Measurements from ENCODE around the gene ULK4.

ULK4 gene

DNA sequence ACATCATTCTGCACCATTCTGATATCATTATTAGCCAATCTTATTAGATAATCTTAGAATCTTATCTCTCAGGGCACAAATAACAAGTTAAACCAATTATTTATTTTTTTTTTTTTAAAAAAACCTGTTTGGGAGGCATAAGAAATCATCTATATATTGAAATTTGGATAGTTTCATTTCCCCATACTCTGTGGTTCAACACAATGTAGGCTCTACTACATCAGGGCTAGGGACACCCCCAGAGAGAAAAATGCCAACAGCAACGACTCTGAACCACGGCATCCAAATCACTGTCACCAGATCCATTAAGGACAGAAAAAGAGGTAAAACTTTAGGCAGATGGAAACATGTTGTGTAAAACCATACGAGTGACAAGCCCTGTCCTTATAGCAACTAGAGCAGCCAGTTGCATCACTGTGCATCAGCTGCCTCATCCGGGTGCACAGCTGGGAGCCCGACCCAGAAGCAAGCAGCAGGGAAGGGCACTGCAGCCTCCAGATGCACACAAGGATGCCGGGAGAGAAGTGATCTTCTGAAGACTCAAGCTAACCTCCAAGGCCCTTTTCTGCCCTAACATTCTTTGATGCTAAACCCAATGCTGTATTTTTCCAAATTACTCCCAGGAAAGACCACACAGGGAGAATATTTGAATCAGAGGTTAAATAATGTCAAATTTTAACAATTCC lies 381.5 kb downstream of the ULK4 start:
- no peak overlapping the region for H3K4me3 ChIP-seq (ENCODE audit: low read depth, low read length)
- TF ChIP-seq, protein P1, sequence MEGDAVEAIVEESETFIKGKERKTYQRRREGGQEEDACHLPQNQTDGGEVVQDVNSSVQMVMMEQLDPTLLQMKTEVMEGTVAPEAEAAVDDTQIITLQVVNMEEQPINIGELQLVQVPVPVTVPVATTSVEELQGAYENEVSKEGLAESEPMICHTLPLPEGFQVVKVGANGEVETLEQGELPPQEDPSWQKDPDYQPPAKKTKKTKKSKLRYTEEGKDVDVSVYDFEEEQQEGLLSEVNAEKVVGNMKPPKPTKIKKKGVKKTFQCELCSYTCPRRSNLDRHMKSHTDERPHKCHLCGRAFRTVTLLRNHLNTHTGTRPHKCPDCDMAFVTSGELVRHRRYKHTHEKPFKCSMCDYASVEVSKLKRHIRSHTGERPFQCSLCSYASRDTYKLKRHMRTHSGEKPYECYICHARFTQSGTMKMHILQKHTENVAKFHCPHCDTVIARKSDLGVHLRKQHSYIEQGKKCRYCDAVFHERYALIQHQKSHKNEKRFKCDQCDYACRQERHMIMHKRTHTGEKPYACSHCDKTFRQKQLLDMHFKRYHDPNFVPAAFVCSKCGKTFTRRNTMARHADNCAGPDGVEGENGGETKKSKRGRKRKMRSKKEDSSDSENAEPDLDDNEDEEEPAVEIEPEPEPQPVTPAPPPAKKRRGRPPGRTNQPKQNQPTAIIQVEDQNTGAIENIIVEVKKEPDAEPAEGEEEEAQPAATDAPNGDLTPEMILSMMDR (IDR thresholded peaks at IDR 0.05; ENCODE audit: borderline replicate concordance, insufficient read depth, low read depth, low read length) = no peak

GRCh38 chr3:41579861-41580260 lies 382.0 kb downstream of the ULK4 start:
- TF ChIP-seq, protein P1 (IDR thresholded peaks at IDR 0.05; ENCODE audit: borderline replicate concordance, insufficient read depth, low read depth, low read length) = no peak
- no peak overlapping the region for H3K4me3 ChIP-seq (ENCODE audit: low read depth, low read length)

DNA sequence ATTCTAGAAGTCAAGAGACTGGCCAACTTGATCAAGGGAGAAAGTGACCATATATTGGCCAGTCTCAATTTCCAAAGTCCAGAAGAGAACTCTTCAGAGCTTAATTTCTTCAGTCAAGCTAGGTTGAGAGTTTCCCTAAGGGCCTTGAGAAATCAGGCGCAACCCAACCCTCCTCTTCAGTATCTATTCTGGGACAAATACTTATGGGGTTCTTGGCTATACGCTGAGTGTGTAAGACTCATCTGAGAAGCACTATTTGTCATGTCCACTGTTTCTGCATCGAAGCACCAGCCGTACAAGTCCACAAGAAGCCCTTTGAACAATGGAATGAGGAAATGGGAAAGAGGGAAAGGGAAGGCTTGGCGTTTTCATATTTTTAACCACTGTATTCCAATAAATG lies 383.1 kb downstream of the ULK4 start:
- TF ChIP-seq, protein P1 (IDR thresholded peaks at IDR 0.05; ENCODE audit: borderline replicate concordance, insufficient read depth, low read depth, low read length) = no peak
- no peak overlapping the region for H3K4me3 ChIP-seq (ENCODE audit: low read depth, low read length)

DNA sequence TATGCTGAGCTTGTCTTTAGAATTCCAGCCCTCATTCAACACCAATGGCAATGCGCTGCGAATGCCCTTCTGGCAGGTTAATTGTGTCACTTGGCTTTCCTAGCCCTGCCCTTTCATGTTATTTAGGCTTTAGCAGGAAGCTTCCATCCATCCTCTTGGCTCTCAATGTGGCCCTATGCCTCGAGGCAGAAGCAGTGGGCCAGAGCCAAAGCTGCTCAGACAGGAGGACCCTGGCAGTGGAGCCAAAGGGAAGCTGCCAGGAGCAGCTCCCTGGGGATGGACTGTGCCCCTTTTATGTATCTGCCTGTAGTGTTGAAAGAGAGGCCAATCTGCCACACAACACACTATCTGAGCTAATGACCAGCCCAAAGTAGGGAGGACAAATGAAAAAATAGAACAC lies 386.2 kb downstream of the ULK4 start:
- TF ChIP-seq, protein P1 (IDR thresholded peaks at IDR 0.05; ENCODE audit: borderline replicate concordance, insufficient read depth, low read depth, low read length) = no peak
- no peak overlapping the region for H3K4me3 ChIP-seq (ENCODE audit: low read depth, low read length)

- H3K4me3 ChIP-seq (ENCODE audit: low read depth, low read length) = no peak overlapping the region
- TF ChIP-seq, protein P1 (IDR thresholded peaks at IDR 0.05; ENCODE audit: borderline replicate concordance, insufficient read depth, low read depth, low read length) = no peak
Measured at GRCh38 chr3:41574900-41575299, 387.0 kb downstream of the ULK4 start.

DNA sequence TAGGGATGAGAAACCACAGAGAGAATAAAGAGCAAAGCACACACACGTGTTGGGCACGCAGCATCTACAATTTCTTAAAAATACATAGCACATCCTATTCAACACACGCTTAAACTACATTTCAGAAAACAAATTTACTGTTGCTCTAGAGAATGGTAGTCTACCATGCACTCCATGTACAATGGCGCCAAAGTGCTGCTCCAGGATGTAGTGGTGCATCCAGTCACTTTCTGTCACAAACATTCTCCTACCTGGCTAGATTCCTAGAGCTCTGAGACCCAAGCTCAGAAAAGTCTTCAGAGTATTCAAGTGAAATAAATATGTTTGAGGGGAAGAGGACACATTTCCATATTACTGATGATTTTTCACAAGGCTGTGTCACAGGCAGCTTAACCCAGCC lies 388.3 kb downstream of the ULK4 start:
- H3K4me3 ChIP-seq (ENCODE audit: low read depth, low read length) = no peak overlapping the region

DNA sequence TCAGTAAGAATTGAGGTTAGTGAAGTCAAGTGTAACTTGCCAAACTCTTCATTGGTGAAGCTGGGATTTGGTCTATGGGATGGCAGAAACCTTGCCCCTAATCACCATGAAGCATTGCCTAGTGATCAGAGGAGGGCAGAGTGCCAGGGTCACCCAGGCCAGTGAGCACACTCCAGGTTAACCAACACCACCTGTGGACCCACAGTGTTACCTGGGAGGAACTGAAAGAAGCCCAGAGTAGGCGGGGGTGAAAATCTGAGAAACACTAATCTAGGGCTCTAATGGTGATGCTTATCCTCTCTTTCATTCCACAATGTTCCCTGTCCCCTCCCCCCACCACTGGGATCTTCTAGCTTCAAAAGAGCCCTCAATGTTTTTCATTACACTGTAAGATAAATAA lies 389.8 kb downstream of the ULK4 start:
- H3K4me3 ChIP-seq (ENCODE audit: low read depth, low read length) = no peak overlapping the region
- TF ChIP-seq, protein P1 (IDR thresholded peaks at IDR 0.05; ENCODE audit: borderline replicate concordance, insufficient read depth, low read depth, low read length) = no peak

More for the DNA sequence above, 388.3 kb downstream of the ULK4 start:
- TF ChIP-seq, protein P1 (IDR thresholded peaks at IDR 0.05; ENCODE audit: borderline replicate concordance, insufficient read depth, low read depth, low read length) = no peak
